NT2/D1 (cell line): Measurements from ENCODE around the gene GABARAPL1.

Source experiments
- SUZ12 ChIP-seq: IDR thresholded peaks from 2 replicates; pipeline ENCODE4 v1.6.1; 2011; ENCODE audit not compliant: insufficient read length, insufficient read depth; ENCODE audit errors: extremely low read depth
- YY1 ChIP-seq: IDR thresholded peaks from 2 replicates; pipeline ENCODE4 v1.6.1; 2011; ENCODE audit not compliant: insufficient read length, insufficient read depth
- ZNF274 ChIP-seq: IDR thresholded peaks from 2 replicates; pipeline ENCODE4 v1.6.1; 2011; ENCODE audit warnings: mild to moderate bottlenecking, low read depth, low read length

- no peak for TF ChIP-seq SUZ12
- no peak for TF ChIP-seq ZNF274
- no peak for TF ChIP-seq YY1
Observed at GRCh38 chr12:10174986-10175614, 37.6 kb upstream of the GABARAPL1 start.
